Aorta (tissue), 5 donors: Measurements from ENCODE around the gene MBNL1. TPM values are rescaled to one million over a fixed set of nuclear protein-coding genes. Genes with fewer than 3 reads are reported as not detected.
"Not testable (repeated sequence)": the region's sequence is repeated elsewhere in the genome, so short reads cannot be mapped to it uniquely, and the experiment has no call there.

Source experiments
- ATAC-seq: fragments of 200-7000 bp; cut with Tn5 transposase; one replicate; pipeline ENCODE4 v1.9.1; 2022; ENCODE audit warnings: moderate library complexity; ENCODE audit not compliant: low FRiP score
- DNase-seq, 2 donors: peaks; one replicate each; pipeline ENCODE4 v3.0.0-alpha.2; 2020
- H3K27ac ChIP-seq, 2 donors: one replicate each; pipeline ENCODE4 v1.5.1; 2013; ENCODE audit warnings: low read length in 2 of 2, mild to moderate bottlenecking in 2 of 2, moderate library complexity in 2 of 2, control low read depth in 1 of 2, inconsistent platforms in 1 of 2, low read depth in 1 of 2
- H3K27me3 ChIP-seq, 2 donors: one replicate each; pipeline ENCODE4 v1.6.1; 2013; ENCODE audit warnings: control low read depth in 1 of 2, low read length in 1 of 2, mild to moderate bottlenecking in 1 of 2, moderate library complexity in 1 of 2; ENCODE audit not compliant: insufficient read depth in 2 of 2, control insufficient read depth in 1 of 2
- H3K36me3 ChIP-seq, 2 donors: one replicate each; pipeline ENCODE4 v1.6.1; 2013; ENCODE audit warnings: control low read depth in 1 of 2, low read length in 1 of 2, mild to moderate bottlenecking in 1 of 2; ENCODE audit not compliant: insufficient read depth in 2 of 2, control insufficient read depth in 1 of 2
- H3K4me1 ChIP-seq, 2 donors: one replicate each; pipeline ENCODE4 v1.6.1; 2013; ENCODE audit warnings: low read length in 2 of 2, control low read depth in 1 of 2, mild to moderate bottlenecking in 1 of 2, moderate library complexity in 1 of 2; ENCODE audit not compliant: insufficient read depth in 2 of 2, control insufficient read depth in 1 of 2
- H3K4me3 ChIP-seq, 2 donors: one replicate each; pipeline ENCODE4 v1.5.1; 2013; ENCODE audit warnings: low read length in 2 of 2, control low read depth in 1 of 2, mild to moderate bottlenecking in 1 of 2
- H3K9me3 ChIP-seq: one replicate; pipeline ENCODE4 v1.6.1; 2013; ENCODE audit warnings: mild to moderate bottlenecking, low read length; ENCODE audit not compliant: control insufficient read depth
- WGBS, 2 donors: extraction: QIAGEN DNeasy Blood & Tissue Kit; methylation state at CpG; one replicate each; pipeline ENCODE4 v1.1.7; 2013; 5-methylcytosine and 5-hydroxymethylcytosine counted together
- intact Hi-C, 2 donors: fragments of 100-400 bp; cut with DNase I; formaldehyde crosslinking; loops; one replicate each; pipeline versions ENCODE4 v1.14.2 to v1.15.0; 2022
- polyA plus RNA-seq, 2 donors: library from polyadenylated mRNA; stranded (reverse); fragments of 200-250 nt; gene quantifications; one replicate each; pipeline ENCODE4 v1.2.3, GENCODE V29; 2013
- total RNA-seq, 2 donors: library from RNA; stranded (reverse); fragmentation: NEBNext Ultra II Directional; extraction: Animal tissue kit (Norgen Biotek cat#: 25700); gene quantifications; one replicate each; pipeline ENCODE4 v1.2.1, GENCODE V29; 2021
- donor health status: healthy with polysubstance abuse.
- donor health status: Bipolar disorder and iron deficiency.
- donor health status: DM: no; HTN: no; CAD: no.
- donor health status: DM: no; HTN: no; CAD: no.
- donor health status: DM: yes; HTN: yes; CAD: no.

Gene MBNL1
- total and polyA plus RNA-seq, 4 donors = 141 to 689 (median 334) TPM

DNA sequence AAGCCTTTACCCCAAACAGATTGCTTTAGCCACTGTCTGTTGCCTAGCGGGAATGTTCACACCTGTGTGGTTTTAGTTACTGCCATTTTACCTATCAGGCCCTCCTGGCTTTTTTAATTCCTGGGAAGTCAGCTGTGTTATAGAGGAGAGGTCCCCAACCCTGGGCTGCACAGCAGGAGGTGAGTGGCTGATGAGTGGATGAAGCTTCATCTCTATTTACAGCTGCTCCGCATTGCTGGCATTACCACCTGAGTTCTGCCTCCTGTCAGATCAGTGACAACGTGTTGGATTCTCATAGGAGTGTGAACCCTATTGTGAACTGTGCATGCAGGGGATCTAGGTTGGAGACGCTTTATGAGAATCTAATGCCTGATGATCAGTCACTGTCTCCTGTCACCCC, 127.0 kb downstream of the MBNL1 start:
- H3K27me3 ChIP-seq = no peaks in the 10 kb centered on the region
- peaks cover 7 to 14% of the 10 kb centered on the region in 2 donors for H3K4me1 ChIP-seq
- WGBS, 2 donors = 89 to 92% methylated on average over 4 of the region's 4 CpGs
- no peaks in the 10 kb centered on the region for H3K9me3 ChIP-seq
- no peaks in the 10 kb centered on the region for H3K36me3 ChIP-seq
- DNase-seq (no peak), ATAC-seq (no peak)
- peak overlapping the region in 1 of 2 donors; percentile 21 for H3K27ac ChIP-seq
- intact Hi-C loops = no loop called here
- no peak overlapping the region for H3K4me3 ChIP-seq

DNA sequence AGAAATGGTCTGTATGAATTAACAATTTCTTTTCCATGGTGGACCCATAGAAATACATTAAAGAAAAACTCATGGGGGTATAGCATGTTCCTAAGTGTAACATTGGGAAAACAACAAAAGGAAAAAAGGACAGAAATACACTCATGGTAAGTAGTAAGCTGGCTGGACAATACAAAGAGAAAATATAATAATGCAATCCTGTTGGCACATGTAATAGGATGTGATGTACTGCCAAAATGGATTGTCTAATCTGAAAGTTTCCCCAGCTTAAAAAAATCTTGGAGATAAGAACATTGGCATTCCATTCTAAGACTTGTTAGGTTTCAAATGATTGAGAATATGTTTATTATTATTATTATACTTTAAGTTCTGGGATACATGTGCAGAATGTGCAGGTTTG, 128.1 kb downstream of the MBNL1 start:
- peaks cover 7 to 12% of the 10 kb centered on the region in 2 donors for H3K4me1 ChIP-seq
- H3K27me3 ChIP-seq = no peaks in the 10 kb centered on the region
- ATAC-seq (no peak), DNase-seq (no peak)
- intact Hi-C loops = no loop called here
- no peak overlapping the region for H3K4me3 ChIP-seq
- H3K9me3 ChIP-seq = no peaks in the 10 kb centered on the region
- no peak overlapping the region for H3K27ac ChIP-seq
- H3K36me3 ChIP-seq = no peaks in the 10 kb centered on the region

DNA sequence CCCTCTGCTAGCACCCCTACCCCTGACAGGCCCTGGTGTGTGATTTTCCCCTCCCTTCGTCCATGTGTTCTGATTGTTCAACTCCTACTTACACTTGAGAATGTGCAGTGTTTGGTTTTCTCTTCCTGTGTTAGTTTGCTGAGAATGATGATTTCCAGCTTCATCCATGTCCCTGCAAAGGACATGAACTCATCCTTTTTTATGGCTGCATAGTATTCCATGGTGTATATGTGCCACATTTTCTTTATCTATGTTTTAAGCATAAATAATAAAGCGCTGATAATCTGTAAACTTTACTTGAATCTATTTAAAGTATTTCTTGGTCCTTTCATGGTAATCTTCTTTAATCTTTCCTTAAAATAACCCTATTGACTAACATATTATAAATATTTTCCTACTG, 128.6 kb downstream of the MBNL1 start:
- DNase-seq, ATAC-seq, H3K4me3 ChIP-seq, H3K27me3 ChIP-seq, H3K36me3 ChIP-seq, H3K9me3 ChIP-seq, intact Hi-C loops: not testable (repeated sequence)
- 58% methylated on average over 2 of the region's 2 CpGs for WGBS, 2 donors
- peaks cover 9 to 12% of the 10 kb centered on the region in 2 donors for H3K4me1 ChIP-seq
- peak overlapping the region in 1 of 2 donors; percentile 44 for H3K27ac ChIP-seq

DNA sequence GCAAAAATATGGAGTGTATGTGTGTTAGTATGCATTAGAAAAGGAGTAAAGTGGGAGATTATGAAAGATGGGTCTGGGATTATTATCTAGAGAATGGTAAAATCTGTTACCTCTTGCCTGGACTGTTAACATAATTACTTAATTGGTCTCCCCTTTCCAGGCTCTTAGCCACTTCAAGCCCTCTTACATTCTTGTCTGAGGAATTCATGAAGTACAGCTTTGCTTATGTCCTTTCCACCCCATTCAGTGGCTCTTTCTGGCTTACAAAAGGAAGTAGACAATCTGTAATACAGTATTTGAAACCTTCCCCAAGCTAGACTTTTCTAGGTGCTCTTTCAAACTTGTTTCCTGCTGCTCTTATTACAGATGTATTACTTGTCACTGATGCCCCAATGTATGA, 129.8 kb downstream of the MBNL1 start:
- H3K27me3 ChIP-seq = no peaks in the 10 kb centered on the region
- no peaks in the 10 kb centered on the region for H3K36me3 ChIP-seq
- peaks cover 7 to 17% of the 10 kb centered on the region in 2 donors for H3K4me1 ChIP-seq
- H3K27ac ChIP-seq = peak overlapping the region in 1 of 2 donors; percentile 28
- DNase-seq (no peak), ATAC-seq (no peak)
- intact Hi-C loops = no loop called here
- H3K9me3 ChIP-seq = no peaks in the 10 kb centered on the region
- no peak overlapping the region for H3K4me3 ChIP-seq

DNA sequence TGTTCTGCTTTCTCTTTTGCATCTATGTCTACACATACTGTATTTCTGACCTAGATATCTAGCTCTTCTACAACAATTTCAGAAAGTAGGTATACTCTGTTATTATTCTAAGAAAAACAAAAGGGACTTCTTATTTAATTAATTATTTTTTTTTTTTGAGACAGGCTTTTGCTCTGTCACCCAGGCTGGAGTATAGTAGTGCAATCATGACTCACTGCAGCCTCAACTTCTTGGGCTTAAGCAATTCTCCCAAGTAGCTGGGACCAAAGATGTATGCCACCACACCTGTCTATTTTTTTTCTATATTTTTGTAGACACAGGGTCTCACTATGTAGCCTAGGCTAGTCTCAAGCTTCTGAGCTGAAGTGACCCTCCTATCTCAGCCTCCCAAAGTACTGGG, 130.6 kb downstream of the MBNL1 start:
- no peak overlapping the region for H3K4me3 ChIP-seq
- no peak for DNase-seq
- H3K9me3 ChIP-seq = no peaks in the 10 kb centered on the region
- H3K4me1 ChIP-seq = peaks cover 7 to 18% of the 10 kb centered on the region in 2 donors
- intact Hi-C loops = no loop called here
- no peaks in the 10 kb centered on the region for H3K36me3 ChIP-seq
- peak overlapping the region in 1 of 2 donors; percentile 76 for H3K27ac ChIP-seq
- ATAC-seq = no peak
- H3K27me3 ChIP-seq = no peaks in the 10 kb centered on the region

DNA sequence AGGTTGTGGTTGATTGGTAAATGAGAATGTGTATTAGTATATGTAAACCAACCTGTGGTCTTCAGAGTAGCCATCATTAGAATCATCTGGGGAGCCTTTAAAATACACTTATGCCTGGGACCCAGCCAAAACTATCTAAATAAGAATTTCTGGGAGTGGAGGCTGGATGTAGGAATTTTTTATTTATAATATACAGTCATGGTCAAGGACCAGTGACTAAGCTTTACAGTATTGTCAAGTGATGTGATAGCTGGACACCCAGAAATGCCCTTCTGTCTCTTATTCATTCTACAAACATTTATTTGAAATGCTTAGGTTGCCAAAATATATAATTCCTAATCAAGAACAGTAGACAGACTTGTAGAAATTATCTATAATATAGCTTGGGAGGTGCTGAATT, 132.2 kb downstream of the MBNL1 start:
- Histone ChIP-seq H3K27ac (no peak overlapping the region), H3K27me3 (no peaks in the 10 kb centered on the region), H3K4me3 (no peak overlapping the region), H3K36me3 (no peaks in the 10 kb centered on the region), H3K9me3 (no peaks in the 10 kb centered on the region), H3K4me1 (peaks cover 7 to 12% of the 10 kb centered on the region in 2 donors)
- ATAC-seq (no peak), DNase-seq (no peak)
- intact Hi-C loops = no loop called here

DNA sequence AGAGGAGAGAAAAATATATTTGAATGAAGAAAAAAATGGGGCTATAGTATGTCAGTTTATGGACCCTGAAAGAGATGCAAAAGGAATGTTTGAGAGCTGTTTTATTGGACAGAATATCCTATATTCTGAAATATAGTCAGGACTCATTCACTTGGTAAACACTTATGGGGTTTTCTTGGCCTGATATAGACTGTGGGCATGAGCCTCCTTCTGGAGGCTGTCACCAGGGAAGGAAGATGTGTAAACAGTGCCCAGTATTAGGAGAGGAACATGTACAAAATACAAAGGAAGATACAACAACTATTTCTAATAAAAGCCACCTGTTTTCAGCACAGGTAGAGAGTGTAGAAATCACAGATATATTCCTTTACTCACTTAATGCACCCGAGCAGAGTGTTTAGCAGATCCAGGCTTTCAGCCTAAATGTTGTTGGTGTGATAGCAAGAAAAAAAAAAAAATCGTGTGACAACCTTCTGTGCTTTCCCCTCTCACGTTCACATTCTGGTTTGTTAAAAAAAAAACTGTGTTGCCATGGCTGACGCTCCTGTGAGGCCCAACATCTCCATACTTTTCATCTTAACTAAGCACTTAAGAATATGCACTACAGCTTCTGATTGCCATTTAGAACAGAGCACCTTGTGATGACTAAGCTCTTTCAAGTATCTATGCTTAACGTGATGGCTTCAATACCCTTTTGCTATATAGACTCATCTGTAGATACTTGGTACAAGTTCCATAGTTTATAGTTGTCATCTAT, 134.1 kb downstream of the MBNL1 start:
- H3K4me1 ChIP-seq = peaks cover 6 to 12% of the 10 kb centered on the region in 2 donors
- H3K27ac ChIP-seq = peak overlapping the region; percentile 80 to 93
- no peaks in the 10 kb centered on the region for H3K27me3 ChIP-seq
- DNase-seq (no peak), ATAC-seq (peak; percentile 35)
- intact Hi-C loops = no loop called here
- H3K36me3 ChIP-seq = no peaks in the 10 kb centered on the region
- 7 to 10% methylated on average over 5 of the region's 5 CpGs for WGBS, 2 donors
- no peaks in the 10 kb centered on the region for H3K9me3 ChIP-seq
- no peak overlapping the region for H3K4me3 ChIP-seq

DNA sequence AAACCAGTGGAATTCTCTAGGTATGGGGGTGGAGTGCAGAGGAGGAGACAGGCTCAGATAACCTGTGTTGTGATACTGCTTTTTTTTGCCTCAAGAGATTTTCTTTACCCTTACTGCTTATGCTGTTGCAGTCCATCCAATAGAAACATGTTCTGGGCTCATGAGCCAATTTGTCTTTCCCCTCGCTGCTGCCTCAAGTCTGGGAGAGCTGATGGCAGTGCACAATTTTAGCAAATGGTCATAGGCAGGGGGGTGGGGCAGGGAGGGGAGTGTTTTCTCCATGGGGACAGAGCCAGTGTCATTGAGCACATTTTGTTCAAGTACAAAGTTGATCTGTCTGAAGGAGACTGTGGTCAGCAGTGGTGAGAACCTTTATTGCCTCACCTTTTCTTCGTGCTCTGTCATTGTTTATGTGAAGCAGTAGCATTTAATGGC, 134.9 kb downstream of the MBNL1 start:
- WGBS, 2 donors = 10 to 12% methylated on average over 2 of the region's 2 CpGs
- H3K27me3 ChIP-seq = no peaks in the 10 kb centered on the region
- H3K9me3 ChIP-seq = no peaks in the 10 kb centered on the region
- H3K4me1 ChIP-seq = peaks cover 6 to 13% of the 10 kb centered on the region in 2 donors
- intact Hi-C loops = no loop called here
- ATAC-seq (peak; percentile 77), DNase-seq (peak; percentile 60 to 79)
- peak overlapping the region in 1 of 2 donors; percentile 10 for H3K4me3 ChIP-seq
- H3K27ac ChIP-seq = peak overlapping the region in 1 of 2 donors; percentile 92
- H3K36me3 ChIP-seq = no peaks in the 10 kb centered on the region

DNA sequence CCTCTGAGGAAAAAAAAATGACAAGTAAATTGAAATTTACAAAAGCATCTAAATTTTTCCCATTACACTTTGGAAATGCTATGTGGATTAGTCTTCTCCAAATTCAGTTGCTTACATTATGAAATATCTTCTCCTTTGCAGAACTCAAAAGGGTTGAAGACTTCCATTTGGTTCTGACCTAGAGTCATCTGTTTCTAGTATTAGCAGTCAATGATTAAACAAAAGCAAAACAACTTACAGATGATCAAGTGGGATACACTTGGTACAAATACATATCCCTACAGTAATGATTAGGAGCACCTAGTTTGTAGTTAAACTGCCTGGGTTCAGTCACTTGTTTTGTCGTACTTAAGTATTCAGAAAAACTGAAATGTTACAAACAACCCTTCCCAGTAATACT, 136.2 kb downstream of the MBNL1 start:
- Histone ChIP-seq H3K9me3 (no peaks in the 10 kb centered on the region), H3K4me1 (peaks cover 6 to 14% of the 10 kb centered on the region in 2 donors), H3K36me3 (no peaks in the 10 kb centered on the region), H3K27me3 (no peaks in the 10 kb centered on the region), H3K27ac (peak overlapping the region in 1 of 2 donors; percentile 57), H3K4me3 (no peak overlapping the region)
- ATAC-seq (no peak), DNase-seq (no peak)
- intact Hi-C loops = no loop called here
- 79 to 81% methylated on average over 1 of the region's 1 CpG for WGBS, 2 donors
